T-helper 1 cell (primary cell): ENCODE measurements around the gene IL1RAP.

Experiments used
- DNase-seq, 5 donors: peaks; one replicate each; pipeline ENCODE4 v3.0.0-alpha.2; 2012 to 2020

Gene IL1RAP

GRCh38 chr3:190615060-190615384 is 101.1 kb downstream of the IL1RAP start:
- DNase-seq: no peak

- no peak for DNase-seq
Measured at GRCh38 chr3:190615607-190616006, 101.7 kb downstream of the IL1RAP start.

DNA sequence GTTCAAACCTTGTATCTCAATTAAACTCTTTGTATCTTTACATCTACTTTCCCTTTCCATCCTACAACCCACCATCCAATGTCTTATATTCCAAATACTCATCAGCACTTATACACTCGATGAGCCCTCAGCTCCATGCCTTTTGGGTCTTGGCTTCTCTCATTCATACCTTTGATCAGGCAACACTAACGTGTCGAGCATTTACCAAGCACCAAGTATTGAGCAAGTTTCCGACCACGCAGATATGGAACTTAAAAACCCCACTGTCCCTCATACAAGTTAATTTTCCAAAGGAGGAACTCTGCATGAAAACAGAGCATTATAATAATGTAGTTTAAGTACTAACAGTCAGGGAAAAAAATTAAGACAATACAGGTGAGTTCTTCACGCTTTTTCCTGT is 102.8 kb downstream of the IL1RAP start:
- DNase-seq: peak in 1 of 5 donors; percentile 14

DNA sequence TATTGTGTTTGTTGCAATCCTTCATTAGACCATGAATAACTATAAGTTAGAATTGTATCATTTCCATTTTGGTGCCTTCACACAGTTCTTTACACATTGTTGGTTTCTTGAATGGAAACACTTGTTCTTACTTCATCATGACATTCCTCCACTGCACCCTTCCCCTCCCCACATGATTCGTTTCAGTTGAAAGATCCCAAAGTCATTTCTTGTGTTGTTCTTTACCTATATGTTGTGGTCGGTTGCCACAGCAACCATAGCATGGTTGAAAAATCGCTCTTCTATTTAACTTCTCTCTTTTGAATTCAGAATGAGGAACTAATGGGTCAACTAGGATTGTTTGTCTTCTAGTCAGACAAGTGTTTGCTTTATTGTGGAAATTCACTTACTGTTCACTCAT is 103.3 kb downstream of the IL1RAP start:
- DNase-seq: peak in 1 of 5 donors; percentile 72

GRCh38 chr3:190618330-190619030 is 104.6 kb downstream of the IL1RAP start:
- peak in 1 of 5 donors; percentile 84 for DNase-seq

DNA sequence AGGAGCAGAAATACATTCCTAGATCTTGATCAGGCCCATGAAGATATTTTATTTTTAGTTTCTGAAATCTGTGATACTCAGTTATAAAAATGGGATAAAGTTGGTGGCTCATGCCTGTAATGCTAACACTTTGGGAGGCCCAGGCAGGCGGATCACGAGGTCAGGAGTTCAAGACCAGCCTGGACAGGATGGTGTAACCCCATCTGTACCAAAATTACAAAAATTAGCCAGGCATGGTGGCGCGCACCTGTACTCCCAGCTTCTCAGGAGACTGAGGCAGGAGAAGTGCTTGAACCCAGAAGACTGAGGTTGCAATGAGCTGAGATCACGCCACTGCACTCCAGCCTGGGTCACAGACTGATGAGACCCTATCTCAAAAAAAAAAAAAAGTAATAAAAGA is 105.5 kb downstream of the IL1RAP start:
- DNase-seq: no peak

DNA sequence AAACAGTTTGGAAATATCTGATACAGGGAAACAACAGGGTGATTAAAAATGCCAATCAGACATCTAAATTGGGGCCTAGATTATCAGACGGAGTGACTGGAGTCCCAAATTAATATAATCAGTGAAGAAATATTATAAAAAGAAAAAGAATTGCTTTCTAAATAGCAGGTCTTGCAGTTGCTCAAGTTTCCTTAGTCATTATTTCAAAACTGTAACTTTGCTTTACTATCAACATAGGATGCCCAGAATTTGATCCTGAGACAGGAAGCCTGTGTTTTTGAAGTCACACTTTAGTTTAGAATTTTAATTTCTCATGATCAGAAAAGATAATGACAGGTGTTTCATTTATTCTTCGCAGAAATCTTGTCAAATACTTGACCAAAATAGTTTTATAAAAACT is 105.9 kb downstream of the IL1RAP start:
- no peak for DNase-seq

DNA sequence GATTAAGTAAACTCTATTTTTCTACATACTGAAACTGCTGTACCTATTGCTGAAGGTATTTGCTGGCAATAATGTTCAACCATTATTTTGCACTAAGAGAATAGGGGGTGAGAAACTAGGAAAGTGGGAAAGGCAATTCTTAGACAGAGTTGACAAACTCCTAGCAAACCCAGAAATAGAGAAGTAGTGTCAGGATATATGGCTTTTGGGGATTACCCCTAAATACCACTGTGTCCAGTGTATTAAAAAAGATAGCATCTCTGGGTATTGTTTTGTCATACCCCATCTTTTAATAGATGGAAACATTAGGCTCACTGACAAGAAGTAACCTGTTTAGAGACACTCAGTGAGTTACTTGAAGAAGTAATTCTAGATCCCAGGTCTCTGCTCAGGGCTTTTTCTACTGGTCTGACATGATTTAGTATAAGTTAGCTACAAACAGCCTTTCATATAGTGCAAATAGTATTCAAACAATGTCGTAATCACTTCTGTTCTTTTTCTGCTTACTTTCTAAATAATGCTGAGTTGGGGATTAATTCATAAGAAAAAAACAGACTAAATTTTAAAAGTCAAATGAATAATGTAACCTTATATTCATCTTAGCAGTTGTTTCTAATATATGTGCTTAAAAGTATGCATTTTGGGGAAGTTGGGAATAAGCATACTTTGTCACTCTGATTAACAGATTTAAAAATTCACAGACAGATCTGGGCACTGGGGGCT is 107.2 kb downstream of the IL1RAP start:
- DNase-seq: no peak

DNA sequence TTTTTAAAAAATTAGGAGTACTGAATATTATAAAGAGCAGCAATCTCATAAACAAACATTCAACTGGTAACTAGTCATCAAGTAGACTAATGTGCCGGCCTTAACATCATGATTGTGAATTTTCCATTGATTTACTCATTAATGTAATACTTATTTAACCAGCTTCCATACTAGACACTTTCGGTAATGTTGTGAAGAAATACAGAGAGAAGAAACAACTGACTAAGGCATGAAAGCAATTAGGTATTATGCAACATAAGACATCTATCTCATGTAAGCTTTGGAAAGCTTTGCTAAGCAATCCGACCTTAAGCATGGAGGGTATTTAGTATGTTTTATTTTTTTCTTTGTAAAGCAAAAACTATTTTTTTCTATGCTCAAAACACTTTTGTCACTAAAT is 108.0 kb downstream of the IL1RAP start:
- peak in 1 of 5 donors; percentile 14 for DNase-seq

DNA sequence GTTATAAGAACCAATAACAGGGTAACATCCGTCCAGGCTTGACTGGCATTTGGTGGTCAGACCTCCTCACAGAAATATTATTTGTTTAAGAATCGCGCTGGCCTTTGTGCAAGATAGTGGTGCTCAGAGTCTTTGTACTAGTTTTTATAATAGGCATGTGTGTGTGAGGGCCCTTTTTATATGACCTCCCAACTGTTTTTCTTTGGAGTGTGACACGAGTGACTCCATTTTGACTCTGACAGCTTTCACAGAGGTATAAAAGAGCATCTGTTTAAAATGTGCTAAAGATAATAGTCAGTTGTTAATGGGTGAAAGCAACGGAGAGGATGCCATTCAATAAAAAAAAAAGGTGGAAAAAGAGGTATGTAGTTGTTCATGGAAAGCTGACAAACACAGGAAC is 110.4 kb downstream of the IL1RAP start:
- DNase-seq: no peak

DNA sequence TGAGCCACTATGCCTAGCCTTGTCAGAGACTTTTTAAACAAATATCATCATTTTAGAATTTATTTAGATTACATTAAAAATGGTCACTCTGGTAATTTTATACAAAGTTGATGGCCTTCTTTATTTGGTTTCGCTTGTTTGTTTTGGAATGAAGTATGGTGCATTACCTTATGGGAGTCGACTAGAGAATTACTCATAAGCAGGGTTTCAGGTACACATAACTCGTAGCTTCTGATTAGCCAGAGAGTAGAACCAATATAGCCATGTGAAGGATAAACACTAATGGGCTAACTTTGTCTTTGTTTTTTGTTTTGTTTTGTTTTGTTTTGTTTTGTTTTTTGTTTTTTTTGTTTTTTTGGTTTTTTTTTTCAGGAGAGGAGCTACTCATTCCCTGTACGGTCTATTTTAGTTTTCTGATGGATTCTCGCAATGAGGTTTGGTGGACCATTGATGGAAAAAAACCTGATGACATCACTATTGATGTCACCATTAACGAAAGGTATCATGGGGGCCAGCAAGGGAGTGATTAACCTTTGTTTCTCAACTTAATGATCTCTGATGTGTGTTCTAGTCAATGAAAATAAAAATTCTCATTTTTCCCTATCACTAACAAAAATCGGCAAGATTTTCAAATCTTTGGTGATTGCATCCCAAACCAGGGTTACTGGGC is 113.2 kb downstream of the IL1RAP start:
- DNase-seq: no peak

DNA sequence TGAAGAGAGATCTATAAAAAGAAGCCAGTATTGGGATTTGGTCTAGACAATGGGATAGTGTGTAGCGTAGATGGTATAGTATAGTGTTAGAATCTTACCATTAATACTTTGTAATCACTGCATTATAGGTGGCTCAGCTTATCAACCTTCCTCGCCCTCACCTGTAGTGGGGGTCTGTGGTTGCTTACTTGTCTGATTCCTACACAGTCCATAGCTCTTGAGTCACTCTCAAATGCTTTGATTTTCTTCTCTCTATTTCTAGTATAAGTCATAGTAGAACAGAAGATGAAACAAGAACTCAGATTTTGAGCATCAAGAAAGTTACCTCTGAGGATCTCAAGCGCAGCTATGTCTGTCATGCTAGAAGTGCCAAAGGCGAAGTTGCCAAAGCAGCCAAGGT is 115.2 kb downstream of the IL1RAP start:
- no peak for DNase-seq

- no peak for DNase-seq
Measured at GRCh38 chr3:190631295-190631694, 117.4 kb downstream of the IL1RAP start.

GRCh38 chr3:190641564-190641963 is 127.7 kb downstream of the IL1RAP start:
- no peak for DNase-seq

GRCh38 chr3:190642016-190642415 is 128.1 kb downstream of the IL1RAP start:
- DNase-seq: no peak

GRCh38 chr3:190644035-190644434 is 130.2 kb downstream of the IL1RAP start:
- DNase-seq: no peak

DNA sequence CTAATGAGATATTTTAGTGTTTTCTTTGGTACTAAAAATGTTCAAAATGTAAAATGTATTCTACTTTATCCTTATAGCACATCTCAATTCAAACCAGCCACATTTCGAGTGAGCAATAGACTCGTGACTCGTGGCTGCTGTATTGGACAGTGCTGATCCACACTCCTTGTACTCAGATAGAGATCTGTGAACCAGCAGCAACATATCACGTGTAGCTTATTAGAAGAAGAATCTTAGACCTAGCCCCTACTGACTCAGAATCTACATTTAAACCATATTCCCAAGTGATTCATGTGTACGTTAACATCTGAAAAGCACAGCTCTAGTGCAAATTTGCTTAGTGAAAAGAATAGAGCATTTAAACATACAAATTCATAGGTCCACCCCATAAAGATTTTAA is 130.9 kb downstream of the IL1RAP start:
- no peak for DNase-seq

DNA sequence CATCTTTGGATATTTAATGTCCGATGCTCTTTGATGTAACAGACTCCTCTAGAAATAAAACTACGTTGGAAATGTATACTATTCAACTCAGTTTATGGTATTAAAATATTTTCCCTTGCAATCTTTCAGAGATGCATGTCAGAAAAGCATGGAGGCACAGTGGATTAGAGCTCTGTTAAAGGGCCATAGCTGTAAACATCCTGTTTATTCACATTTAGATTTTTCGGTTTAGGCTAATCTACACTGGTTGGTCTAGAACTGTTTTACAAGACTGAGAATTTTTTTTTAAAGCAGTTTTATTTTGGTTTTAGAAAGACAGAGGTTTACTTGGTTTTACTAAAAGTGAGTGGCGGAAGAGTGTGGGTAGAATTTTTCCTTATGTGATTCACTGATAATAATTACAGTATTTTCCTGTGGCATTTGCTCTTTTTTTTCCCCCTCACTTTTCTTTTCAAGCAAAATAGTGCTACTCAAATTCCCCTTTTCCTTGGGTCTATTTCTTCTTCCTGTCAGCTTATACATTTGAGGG is 132.1 kb downstream of the IL1RAP start:
- no peak for DNase-seq

DNA sequence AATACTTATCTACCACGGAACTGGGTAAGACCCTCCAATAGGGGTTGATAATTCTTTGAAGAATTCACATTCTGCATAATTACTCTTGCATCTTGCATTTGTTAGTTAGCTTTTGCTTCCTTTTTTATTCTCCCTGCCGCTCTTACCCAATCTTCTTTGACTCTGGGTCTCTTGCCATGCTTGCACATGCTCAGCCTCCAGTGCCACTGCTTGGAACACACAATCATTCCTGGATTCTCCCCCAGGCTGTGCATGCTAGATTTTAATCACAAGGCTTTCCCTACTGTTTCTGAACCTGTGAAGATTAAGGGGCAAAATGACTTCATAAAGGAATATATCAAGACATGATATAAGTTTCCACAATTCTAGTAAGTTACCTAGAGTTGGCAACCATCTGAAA is 133.1 kb downstream of the IL1RAP start:
- no peak for DNase-seq

GRCh38 chr3:190655933-190656332 is 142.0 kb downstream of the IL1RAP start:
- no peak for DNase-seq

DNA sequence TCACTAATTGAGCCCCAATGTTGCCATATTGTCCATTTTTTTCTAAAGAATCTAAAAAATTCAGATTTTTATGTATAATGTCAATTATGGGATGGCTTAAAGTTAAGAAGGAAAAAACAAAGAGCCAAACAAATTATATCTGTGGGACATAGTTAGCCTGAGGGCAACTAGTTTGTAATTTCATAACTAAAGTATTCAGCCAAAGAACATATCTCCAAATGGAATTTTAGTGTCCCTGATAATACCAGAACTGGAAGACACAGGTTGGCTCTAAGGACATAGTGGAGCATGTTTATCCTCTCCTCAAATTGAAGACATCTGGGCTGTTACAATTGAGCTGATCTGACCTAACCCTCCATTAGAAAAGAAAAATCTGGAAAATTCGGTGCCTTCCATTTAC is 144.2 kb downstream of the IL1RAP start:
- no peak for DNase-seq

GRCh38 chr3:190666821-190667220 is 152.9 kb downstream of the IL1RAP start:
- DNase-seq: no peak

DNA sequence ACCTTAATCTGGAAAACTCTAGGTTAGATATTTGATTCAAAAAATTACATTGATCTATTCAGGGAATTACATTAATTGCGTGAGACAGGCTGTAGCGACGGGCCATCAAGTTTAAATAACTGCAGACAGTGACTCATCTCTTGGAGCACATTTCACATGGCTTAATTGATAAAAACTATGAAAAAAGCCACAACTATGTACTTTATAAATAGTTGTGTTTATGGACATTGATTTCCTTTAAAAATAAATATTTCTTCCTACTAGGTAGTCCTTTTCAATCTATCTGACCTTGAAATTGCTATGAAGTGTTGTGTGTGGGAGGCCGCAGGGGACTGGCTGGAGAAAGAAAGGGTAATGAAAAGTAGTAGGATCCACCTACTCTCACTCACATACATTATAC is 157.8 kb downstream of the IL1RAP start:
- no peak for DNase-seq

DNA sequence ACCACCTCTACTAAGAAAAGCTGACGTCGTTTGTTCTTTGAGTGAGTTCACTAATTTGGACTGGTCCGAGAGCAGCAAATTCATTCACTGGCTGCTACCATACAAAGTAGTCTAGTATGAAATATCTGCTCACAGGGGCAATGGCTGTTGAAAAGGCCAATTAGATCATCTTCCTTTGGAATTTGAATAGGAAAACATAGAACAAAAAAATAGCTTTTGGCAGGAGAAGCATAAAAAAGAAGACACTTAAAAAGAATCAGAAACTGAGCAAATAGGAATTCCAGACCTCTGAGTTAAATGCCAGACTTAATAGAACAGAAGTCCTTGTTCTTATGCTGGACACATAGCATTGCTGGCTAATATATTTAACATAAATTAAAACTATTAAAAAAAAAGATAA is 159.3 kb downstream of the IL1RAP start:
- no peak for DNase-seq
